B cell (primary cell): ENCODE measurements around the gene UBR2.
A peak's percentile ranks its signal among the peaks of the same experiment; 100 is the strongest.

Source experiments
- CTCF ChIP-seq: fragments of 200-600 bp; IDR thresholded peaks from one replicate; pipeline ENCODE4 v1.8.0; 2022; ENCODE audit warnings: antibody characterized with exemption, mild to moderate bottlenecking
- EZH2 ChIP-seq: IDR thresholded peaks from 2 replicates; pipeline ENCODE4 v1.6.1; 2012; ENCODE audit warnings: borderline replicate concordance, low read depth, mild to moderate bottlenecking, moderate library complexity, low read length; ENCODE audit not compliant: insufficient read depth, poor library complexity, severe bottlenecking

- TF ChIP-seq CTCF, result peak; percentile 91
- no peak for TF ChIP-seq EZH2
These were observed 97.8 kb downstream of the UBR2 start for GRCh38 chr6:42661540-42662153.
